ENCODE results near the gene ELFN2.

- TF ChIP-seq CTCF (IDR thresholded peaks at IDR 0.05; ENCODE audit: borderline replicate concordance, extremely low read depth, low read length, poor library complexity, severe bottlenecking) (no peak), EZH2 (IDR thresholded peaks at IDR 0.05; ENCODE audit: borderline replicate concordance, low read depth, low read length, severe bottlenecking) (no peak)
Observed at GRCh38 chr22:37391702-37392101, 35.6 kb downstream of the ELFN2 start.
